ENCODE data around the gene ROBO4. TPM values are rescaled to one million over a fixed set of nuclear protein-coding genes. Genes with fewer than 3 reads are reported as not detected.
A peak's percentile ranks its signal among the peaks of the same experiment; 100 is the strongest.

Gene ROBO4
- total RNA-seq, 6 experiments from 2014 or later, result 3.6 to 18.8 (median 9.0) TPM

DNA sequence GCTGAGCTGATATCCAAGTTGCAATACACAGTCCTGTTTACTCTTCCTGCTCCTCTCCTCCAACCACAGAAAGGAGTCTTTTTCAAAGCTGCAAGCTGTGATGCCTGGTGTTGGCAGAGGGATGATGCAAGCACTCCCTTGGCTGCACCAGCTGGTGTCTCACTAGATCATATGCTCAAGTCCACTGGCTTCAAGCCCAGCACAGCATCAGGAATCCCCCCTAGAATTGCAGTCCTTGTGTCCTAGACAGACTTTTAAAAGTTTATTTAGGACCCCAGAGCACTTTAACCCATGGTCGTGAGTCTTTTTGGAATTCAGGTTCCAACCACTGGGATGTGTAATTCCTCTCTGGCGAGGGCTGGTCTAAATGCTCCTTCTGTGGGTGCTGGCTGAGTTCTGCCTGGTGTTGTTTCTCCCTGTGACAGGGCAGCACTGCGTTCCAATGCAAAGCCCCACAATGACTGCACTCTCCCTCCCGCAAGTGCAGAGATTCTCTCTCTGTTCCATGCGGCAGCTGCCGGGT, 19.5 kb upstream of the ROBO4 start:
- Histone ChIP-seq H3K27me3 (no peaks in the 10 kb centered on the region), H3K27ac (no peak overlapping the region), H3K36me3 (no peaks in the 10 kb centered on the region), H3K4me3 (no peak overlapping the region), H3K9me3 (no peaks in the 10 kb centered on the region), H3K4me1 (peaks cover 0 to 14% (median 0%) of the 10 kb centered on the region in 4 donors)
- ATAC-seq (no peak), DNase-seq (no peak)
- intact Hi-C loops (cut with DNase I), result no loop called here
- WGBS (ENCODE audit: insufficient coverage, low coverage, low lambda C conversion rate, missing lambda C conversion rate), result 80% methylated on average over 1 of the region's 6 CpGs
- TF ChIP-seq POLR2A (IDR thresholded peaks at IDR 0.05), result no peak
- TF ChIP-seq, protein P1, sequence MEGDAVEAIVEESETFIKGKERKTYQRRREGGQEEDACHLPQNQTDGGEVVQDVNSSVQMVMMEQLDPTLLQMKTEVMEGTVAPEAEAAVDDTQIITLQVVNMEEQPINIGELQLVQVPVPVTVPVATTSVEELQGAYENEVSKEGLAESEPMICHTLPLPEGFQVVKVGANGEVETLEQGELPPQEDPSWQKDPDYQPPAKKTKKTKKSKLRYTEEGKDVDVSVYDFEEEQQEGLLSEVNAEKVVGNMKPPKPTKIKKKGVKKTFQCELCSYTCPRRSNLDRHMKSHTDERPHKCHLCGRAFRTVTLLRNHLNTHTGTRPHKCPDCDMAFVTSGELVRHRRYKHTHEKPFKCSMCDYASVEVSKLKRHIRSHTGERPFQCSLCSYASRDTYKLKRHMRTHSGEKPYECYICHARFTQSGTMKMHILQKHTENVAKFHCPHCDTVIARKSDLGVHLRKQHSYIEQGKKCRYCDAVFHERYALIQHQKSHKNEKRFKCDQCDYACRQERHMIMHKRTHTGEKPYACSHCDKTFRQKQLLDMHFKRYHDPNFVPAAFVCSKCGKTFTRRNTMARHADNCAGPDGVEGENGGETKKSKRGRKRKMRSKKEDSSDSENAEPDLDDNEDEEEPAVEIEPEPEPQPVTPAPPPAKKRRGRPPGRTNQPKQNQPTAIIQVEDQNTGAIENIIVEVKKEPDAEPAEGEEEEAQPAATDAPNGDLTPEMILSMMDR (IDR thresholded peaks at IDR 0.05), result no peak

DNA sequence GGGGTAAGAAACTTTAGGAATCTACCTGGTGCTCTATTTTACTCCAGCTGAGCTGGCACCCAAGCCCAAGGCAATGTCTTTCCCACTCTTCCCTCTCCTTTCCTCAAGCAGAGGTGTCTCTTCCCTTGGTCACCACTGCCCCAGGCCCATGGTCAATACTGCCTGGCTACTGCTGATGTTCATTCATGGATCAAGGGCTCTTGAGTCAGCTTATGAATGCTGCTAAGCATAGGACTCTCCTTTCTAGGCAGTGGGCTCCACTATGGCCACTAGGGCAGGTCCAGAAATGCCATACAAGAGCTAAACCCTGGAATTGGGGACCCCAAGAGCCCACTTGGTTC, 18.7 kb upstream of the ROBO4 start:
- TF ChIP-seq, protein P1 (IDR thresholded peaks at IDR 0.05), result no peak
- no peak for TF ChIP-seq POLR2A (IDR thresholded peaks at IDR 0.05)
- Histone ChIP-seq H3K27me3 (no peaks in the 10 kb centered on the region), H3K27ac (no peak overlapping the region), H3K4me1 (peaks cover 0 to 14% (median 0%) of the 10 kb centered on the region in 4 donors), H3K9me3 (no peaks in the 10 kb centered on the region), H3K4me3 (no peak overlapping the region), H3K36me3 (no peaks in the 10 kb centered on the region)
- intact Hi-C loops (cut with DNase I), result no loop called here
- no peak for ATAC-seq
- DNase-seq, result no peak

DNA sequence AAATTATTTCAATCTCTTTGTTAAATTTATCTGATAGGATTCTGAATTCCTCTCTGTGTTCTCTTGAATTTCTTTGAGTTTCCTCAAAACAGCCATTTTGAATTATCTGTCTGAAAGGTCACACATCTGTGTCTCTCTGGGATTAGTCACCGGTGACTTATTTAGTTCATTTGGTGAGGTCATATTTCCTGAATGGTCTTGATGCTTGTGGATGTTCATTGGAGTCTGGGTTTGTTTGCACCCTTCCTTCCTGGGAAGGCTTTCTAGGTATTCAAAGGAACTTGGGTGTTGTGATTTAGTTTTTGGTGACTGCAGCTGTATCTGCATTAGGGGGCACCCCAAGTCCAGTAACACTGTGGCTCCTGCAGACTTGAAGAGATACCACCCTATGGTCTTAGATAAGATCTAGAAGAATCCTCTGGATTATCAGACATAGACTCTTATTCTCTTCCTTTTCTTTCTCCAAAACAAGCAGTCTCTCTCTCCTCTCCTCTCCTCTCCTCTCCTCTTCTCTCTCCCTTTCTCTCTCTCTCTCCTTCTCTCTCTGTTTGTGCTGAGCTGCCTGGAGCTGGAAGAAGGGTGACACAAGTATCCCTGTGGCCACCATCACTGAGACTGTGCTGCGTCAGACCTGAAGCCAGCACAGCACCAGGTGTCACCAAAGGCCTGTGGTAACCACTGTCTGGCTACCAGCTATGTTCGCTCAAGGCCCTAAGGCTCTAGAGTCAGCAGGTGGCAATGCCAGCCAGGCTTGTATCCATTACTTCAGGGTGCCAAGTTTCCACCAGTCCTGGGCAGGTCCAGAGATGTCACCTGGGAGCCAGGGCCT, 18.1 kb upstream of the ROBO4 start:
- TF ChIP-seq, protein P1 (IDR thresholded peaks at IDR 0.05), result peak in 3 of 4 donors; percentile 12 to 50 (median 19)
- TF ChIP-seq POLR2A (IDR thresholded peaks at IDR 0.05), result no peak
- intact Hi-C loops (cut with DNase I), result no loop called here
- H3K27me3 ChIP-seq, result no peaks in the 10 kb centered on the region
- WGBS (ENCODE audit: insufficient coverage, low coverage, low lambda C conversion rate, missing lambda C conversion rate), result 41% methylated on average over 2 of the region's 3 CpGs
- no peaks in the 10 kb centered on the region for H3K36me3 ChIP-seq
- H3K9me3 ChIP-seq, result no peaks in the 10 kb centered on the region
- H3K4me1 ChIP-seq, result peaks cover 0 to 14% (median 0%) of the 10 kb centered on the region in 4 donors
- H3K27ac ChIP-seq, result no peak overlapping the region
- DNase-seq, result peak in 2 of 3 donors; percentile 70 to 84
- H3K4me3 ChIP-seq, result no peak overlapping the region
- peak; percentile 50 to 88 (median 75) for ATAC-seq

DNA sequence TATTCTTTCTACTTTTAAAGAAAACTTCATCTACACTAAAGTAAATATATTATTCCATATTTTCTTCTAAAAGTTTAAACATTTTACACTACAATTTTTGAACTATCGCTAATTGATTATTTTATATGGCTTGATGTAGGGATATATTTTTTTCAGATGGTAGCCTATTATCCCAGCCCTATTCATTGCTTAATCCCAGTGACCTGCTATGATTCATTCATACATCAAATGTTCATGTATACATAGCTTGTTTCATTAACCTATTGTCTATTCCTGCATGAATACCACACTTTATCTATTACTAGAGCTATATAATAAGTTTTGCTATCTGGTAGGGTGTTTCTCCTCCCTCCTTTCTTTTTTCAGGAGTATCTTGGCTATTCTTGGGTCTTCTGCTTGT, 5.0 kb upstream of the ROBO4 start:
- Histone ChIP-seq H3K4me1 (no peaks in the 10 kb centered on the region), H3K9me3 (no peaks in the 10 kb centered on the region), H3K4me3 (no peak overlapping the region), H3K27ac (no peak overlapping the region), H3K36me3 (no peaks in the 10 kb centered on the region), H3K27me3 (no peaks in the 10 kb centered on the region)
- intact Hi-C loops (cut with DNase I), result no loop called here
- no peak for DNase-seq
- no peak for ATAC-seq
- TF ChIP-seq, protein P1 (IDR thresholded peaks at IDR 0.05), result no peak
- WGBS (ENCODE audit: insufficient coverage, low coverage, low lambda C conversion rate, missing lambda C conversion rate), result 100% methylated on average over 1 of the region's 1 CpG

All from right lobe of liver (tissue), 6 donors.